Cardiac muscle cell (in vitro differentiated cells and primary cell): ENCODE measurements around the gene KCNMA1. TPM values are rescaled to one million over a fixed set of nuclear protein-coding genes. Genes with fewer than 3 reads are reported as not detected.

Experiments used
- DNase-seq, 2 donors: peaks; one replicate each; pipeline versions ENCODE4 v3.0.0 to v3.0.0-alpha.2; 2010 to 2017; ENCODE audit warnings: low read depth in 1 of 2, low spot score in 1 of 2
- H3K27ac ChIP-seq: fragments of 200-600 bp; sonication (generic); 2 replicates; pipeline ENCODE4 v1.5.1; 2016
- H3K27me3 ChIP-seq: fragments of 200-600 bp; sonication (generic); 2 replicates; pipeline ENCODE4 v1.6.0; 2016; ENCODE audit warnings: control low read depth
- H3K36me3 ChIP-seq: fragments of 200-600 bp; sonication (generic); 2 replicates; pipeline ENCODE4 v1.5.1; 2016; ENCODE audit warnings: control low read depth
- H3K4me1 ChIP-seq: fragments of 200-600 bp; sonication (generic); 2 replicates; pipeline ENCODE4 v1.8.1; 2017; ENCODE audit warnings: low read depth, mild to moderate bottlenecking, mixed run types
- H3K4me3 ChIP-seq: fragments of 200-600 bp; sonication (generic); 2 replicates; pipeline ENCODE4 v1.5.1; 2016; ENCODE audit warnings: mild to moderate bottlenecking
- H3K9me3 ChIP-seq: fragments of 200-600 bp; sonication (generic); 2 replicates; pipeline ENCODE4 v1.5.1; 2017; ENCODE audit warnings: low read depth, mild to moderate bottlenecking, control low read depth
- polyA plus RNA-seq: library from polyadenylated mRNA; unstranded; fragments of >200 nt; fragmentation: Nextera tagmentation; extraction: Ambion mirVana; gene quantifications from 2 replicates; pipeline ENCODE4 v1.2.1, GENCODE V29; 2016
- total RNA-seq: library from RNA; depleted of rRNA; stranded (reverse); fragments of >200 nt; gene quantifications from 2 replicates; pipeline ENCODE4 v1.2.3, GENCODE V29; 2016
- TF ChIP-seq, protein P1 (sequence below): IDR thresholded peaks from 2 replicates; pipeline ENCODE4 v1.5.1; 2012; ENCODE audit warnings: low read depth, mild to moderate bottlenecking, low read length

KCNMA1 gene
- total and polyA plus RNA-seq, 2 experiments from 2014 or later, result 1.8 to 1.9 TPM

DNA sequence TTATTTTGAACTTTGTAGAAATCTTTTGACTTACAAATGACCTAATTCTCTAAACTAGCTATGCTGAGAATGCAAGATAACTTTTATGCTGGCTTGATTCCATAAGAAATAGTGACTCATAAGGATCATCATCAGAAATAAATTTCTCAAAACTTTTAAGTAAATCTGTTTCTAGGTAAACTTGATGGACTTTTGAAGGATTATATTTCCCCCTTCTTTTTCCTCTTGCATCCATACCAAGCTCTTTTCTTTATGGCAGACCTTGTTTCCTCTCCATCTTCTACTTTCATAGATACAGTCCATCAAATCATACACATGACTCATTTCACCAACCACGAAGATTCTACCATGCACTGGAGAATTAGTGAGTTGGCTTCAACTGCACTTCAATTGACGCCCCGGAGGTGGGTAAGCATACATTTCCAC, 336.3 kb downstream of the KCNMA1 start:
- Histone ChIP-seq H3K4me3 (no peak overlapping the region), H3K9me3 (no peaks in the 10 kb centered on the region), H3K36me3 (no peaks in the 10 kb centered on the region), H3K4me1 (no peaks in the 10 kb centered on the region), H3K27ac (no peak overlapping the region), H3K27me3 (peaks cover 4% of the 10 kb centered on the region)
- peak in 1 of 2 donors; percentile 56 for DNase-seq
- TF ChIP-seq, protein P1, sequence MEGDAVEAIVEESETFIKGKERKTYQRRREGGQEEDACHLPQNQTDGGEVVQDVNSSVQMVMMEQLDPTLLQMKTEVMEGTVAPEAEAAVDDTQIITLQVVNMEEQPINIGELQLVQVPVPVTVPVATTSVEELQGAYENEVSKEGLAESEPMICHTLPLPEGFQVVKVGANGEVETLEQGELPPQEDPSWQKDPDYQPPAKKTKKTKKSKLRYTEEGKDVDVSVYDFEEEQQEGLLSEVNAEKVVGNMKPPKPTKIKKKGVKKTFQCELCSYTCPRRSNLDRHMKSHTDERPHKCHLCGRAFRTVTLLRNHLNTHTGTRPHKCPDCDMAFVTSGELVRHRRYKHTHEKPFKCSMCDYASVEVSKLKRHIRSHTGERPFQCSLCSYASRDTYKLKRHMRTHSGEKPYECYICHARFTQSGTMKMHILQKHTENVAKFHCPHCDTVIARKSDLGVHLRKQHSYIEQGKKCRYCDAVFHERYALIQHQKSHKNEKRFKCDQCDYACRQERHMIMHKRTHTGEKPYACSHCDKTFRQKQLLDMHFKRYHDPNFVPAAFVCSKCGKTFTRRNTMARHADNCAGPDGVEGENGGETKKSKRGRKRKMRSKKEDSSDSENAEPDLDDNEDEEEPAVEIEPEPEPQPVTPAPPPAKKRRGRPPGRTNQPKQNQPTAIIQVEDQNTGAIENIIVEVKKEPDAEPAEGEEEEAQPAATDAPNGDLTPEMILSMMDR, result no peak

DNA sequence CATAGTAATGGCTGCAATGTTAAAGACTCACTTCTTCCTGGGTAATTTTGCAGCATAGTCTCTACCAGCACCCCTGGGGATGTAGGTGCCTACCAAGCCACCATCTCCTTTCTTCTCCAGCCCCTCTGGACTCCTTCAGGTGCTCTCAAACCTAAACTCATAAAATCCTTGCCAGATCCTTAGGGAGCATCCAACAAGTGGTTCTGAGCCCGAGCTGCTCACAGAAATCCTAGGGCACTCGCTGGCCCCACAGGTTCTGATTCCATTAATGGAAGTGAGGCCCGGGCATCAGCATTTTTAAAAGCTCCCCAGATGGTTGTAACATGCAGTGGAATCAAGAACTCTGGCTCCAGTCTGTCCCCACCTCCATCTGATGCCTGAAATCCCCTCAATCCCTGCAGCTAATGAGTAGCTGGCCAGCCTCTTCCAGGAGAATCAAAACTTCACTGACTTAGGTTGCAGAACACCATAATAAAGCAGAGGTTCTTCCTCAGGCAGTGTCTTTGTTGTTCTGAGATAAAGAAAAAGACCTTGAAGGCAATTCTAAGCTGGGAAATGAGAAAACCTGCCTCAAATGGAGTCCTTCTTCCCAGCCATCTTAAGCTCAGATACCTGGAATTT, 336.8 kb downstream of the KCNMA1 start:
- Histone ChIP-seq H3K4me3 (no peak overlapping the region), H3K27ac (no peak overlapping the region), H3K27me3 (peaks cover 1% of the 10 kb centered on the region), H3K36me3 (no peaks in the 10 kb centered on the region), H3K4me1 (no peaks in the 10 kb centered on the region), H3K9me3 (no peaks in the 10 kb centered on the region)
- TF ChIP-seq, protein P1, result no peak
- DNase-seq, result no peak

DNA sequence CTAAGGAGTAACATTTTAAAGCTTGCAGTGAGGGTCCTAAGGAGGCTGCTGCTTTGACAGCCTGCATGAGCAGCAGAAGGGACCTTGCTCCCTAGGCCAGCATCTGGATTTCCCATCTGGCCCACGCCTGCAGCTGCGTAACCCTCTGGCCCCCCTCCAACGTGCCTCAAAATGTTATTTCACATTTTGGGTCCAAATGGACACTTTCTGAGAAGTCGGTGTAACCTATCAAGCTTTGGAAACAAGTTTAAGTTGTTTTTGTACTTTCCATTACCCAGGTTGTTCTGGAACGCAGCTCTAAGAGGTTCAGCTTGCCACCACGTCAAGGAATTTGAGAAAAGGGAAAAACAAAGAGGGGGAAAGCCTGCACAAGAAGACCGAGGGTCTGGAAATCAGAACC, 338.3 kb downstream of the KCNMA1 start:
- Histone ChIP-seq H3K9me3 (no peaks in the 10 kb centered on the region), H3K4me3 (no peak overlapping the region), H3K27me3 (no peaks in the 10 kb centered on the region), H3K36me3 (no peaks in the 10 kb centered on the region), H3K27ac (no peak overlapping the region), H3K4me1 (peaks cover under 1% of the 10 kb centered on the region)
- no peak for DNase-seq
- TF ChIP-seq, protein P1, result no peak

DNA sequence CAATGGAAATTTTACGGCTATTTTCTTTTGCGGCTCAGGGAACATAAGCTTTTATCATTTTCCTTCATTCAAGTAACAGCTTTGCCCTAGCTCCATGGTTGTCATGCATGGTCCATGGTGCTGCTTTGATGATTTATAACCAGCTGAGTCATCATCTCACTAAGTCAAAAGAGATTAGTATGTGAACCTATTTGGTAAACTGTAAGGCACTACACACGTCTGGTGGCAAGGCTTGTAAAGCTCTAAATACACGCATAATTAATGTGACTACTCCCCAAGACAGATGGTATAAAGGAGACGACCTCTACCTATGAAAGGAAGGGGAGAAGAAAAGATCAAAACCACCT, 340.2 kb downstream of the KCNMA1 start:
- Histone ChIP-seq H3K27me3 (no peaks in the 10 kb centered on the region), H3K36me3 (no peaks in the 10 kb centered on the region), H3K4me3 (no peak overlapping the region), H3K9me3 (no peaks in the 10 kb centered on the region), H3K4me1 (peaks cover 11% of the 10 kb centered on the region), H3K27ac (no peak overlapping the region)
- DNase-seq, result peak in 1 of 2 donors; percentile 31
- TF ChIP-seq, protein P1, result no peak

DNA sequence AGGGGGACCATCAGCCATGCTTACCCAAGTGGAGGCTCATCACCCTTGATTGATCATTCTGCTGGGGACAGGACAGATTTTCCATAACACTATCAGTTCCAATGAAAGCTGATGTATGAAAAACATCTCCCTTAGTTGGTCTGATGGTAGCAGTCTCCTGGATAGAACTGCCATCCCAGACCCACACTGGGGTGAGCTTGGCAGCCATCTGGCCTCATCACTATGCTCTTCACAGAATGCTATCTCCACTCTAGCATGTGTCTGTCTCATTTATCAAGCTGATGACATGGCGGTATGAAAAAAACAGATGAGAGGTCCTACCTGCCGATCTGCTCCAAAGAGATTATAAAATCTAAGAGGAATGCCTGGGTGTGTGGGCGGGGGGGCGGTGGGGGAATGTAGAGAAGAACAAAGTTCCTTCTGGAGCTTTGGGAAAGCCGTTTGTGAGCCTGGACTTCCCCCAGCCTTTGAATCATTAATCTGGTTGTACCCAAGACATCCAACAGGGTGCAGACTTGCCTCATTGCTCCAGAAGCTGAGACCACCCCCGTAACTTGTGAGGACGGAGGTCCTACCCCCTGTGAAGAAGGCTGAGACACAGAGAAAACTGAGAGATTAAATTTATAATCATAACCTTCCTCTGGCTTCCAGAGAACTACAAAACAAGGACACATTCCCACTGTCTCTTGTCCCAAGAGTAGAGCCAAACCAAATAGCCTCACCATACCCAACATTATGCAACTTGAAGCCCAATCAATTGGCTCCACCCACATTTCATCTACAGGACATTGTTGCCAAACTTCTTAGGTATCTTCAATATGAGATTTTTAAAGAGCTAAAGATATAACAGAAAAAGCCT, 340.8 kb downstream of the KCNMA1 start:
- DNase-seq, result no peak
- H3K36me3 ChIP-seq, result no peaks in the 10 kb centered on the region
- H3K27me3 ChIP-seq, result no peaks in the 10 kb centered on the region
- H3K9me3 ChIP-seq, result no peaks in the 10 kb centered on the region
- H3K4me1 ChIP-seq, result peaks cover 17% of the 10 kb centered on the region
- TF ChIP-seq, protein P1, result no peak
- no peak overlapping the region for H3K4me3 ChIP-seq
- H3K27ac ChIP-seq, result no peak overlapping the region
